Hepatocyte (in vitro differentiated cells): ENCODE data around the gene PNPLA7.

ENCODE experiments used
- EZH2 ChIP-seq: fragments of 200-600 bp; sonication (generic); IDR thresholded peaks from 2 replicates; pipeline ENCODE4 v1.6.1; 2016; ENCODE audit warnings: antibody characterized with exemption, mild to moderate bottlenecking, borderline replicate concordance
- TF ChIP-seq, protein P1 (sequence below): fragments of 200-600 bp; sonication (generic); IDR thresholded peaks from 2 replicates; pipeline ENCODE4 v1.5.1; 2016; ENCODE audit warnings: antibody characterized with exemption, mild to moderate bottlenecking; ENCODE audit not compliant: poor library complexity

DNA sequence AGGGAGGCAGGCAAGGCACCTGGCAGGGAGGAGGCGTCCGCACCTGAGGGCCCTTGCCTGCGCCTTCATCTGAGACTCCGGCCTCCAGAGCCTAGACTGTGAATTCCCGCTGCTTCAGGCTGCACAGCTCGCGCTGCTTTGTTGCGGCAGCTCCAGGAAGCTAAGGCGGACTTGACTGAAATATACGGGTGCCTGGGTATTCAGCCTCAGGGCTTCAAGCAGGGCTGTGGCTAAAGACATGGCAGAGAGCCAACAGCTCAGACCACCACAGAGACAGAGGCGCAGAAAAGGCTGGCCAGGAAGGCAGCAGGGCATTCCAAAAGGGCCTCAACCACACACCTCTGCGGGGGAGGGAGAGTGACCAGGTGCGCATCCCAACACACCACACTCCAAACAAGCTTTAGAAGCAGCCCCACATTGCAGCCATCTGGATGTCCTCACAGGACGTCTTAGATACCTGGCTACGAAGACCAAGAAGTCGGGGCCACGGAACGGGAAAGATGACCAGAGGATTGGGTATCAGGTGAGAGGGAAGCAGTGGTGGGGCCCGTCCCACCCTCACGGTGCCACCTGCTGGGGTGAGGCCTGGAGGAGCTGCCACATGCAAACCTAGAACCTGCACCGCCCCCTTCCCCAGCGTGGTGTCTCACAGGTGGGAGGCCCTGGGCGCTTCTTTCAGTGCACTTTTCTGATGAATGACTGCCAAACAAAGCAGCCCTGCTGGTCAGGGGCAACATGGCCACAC lies 30.2 kb upstream of the PNPLA7 start:
- TF ChIP-seq, protein P1, sequence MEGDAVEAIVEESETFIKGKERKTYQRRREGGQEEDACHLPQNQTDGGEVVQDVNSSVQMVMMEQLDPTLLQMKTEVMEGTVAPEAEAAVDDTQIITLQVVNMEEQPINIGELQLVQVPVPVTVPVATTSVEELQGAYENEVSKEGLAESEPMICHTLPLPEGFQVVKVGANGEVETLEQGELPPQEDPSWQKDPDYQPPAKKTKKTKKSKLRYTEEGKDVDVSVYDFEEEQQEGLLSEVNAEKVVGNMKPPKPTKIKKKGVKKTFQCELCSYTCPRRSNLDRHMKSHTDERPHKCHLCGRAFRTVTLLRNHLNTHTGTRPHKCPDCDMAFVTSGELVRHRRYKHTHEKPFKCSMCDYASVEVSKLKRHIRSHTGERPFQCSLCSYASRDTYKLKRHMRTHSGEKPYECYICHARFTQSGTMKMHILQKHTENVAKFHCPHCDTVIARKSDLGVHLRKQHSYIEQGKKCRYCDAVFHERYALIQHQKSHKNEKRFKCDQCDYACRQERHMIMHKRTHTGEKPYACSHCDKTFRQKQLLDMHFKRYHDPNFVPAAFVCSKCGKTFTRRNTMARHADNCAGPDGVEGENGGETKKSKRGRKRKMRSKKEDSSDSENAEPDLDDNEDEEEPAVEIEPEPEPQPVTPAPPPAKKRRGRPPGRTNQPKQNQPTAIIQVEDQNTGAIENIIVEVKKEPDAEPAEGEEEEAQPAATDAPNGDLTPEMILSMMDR, result no peak
- TF ChIP-seq EZH2, result no peak
